HepG2 (cell line): ENCODE measurements around the gene TEAD1. TPM values are rescaled to one million over a fixed set of nuclear protein-coding genes. Genes with fewer than 3 reads are reported as not detected.

ENCODE experiments used
- ATAC-seq: fragments of 200-7000 bp; cut with Tn5 transposase; 3 replicates; pipeline ENCODE4 v1.9.1; 2020; ENCODE audit warnings: mild to moderate bottlenecking, moderate library complexity
- BruUV-seq: library from RNA; stranded (reverse); fragments of 400-500 nt; replicated peaks from 2 replicates; lab custom pipeline; 2021; lab: Mats Ljungman, UMichigan
- CTCF ChIA-PET: fragments of 300-600 bp; formaldehyde crosslinking; extraction: SDS; loops from one replicate; lab custom pipeline; 2021; ENCODE audit warnings: low total read pairs, inconsistent platforms, low intra/inter-chr PET ratio; lab: Yijun Ruan, JAX
- POLR2A ChIA-PET: fragments of 350-600 bp; sonication (Branson Sonifier 250); formaldehyde crosslinking; loops from one replicate; lab custom pipeline; 2020; ENCODE audit warnings: antibody characterized with exemption, inconsistent platforms; lab: Yijun Ruan, JAX
- DNase-seq: peaks from one replicate; pipeline ENCODE4 v3.0.0-alpha.2; 2015; ENCODE audit warnings: low spot score
- FAIRE-seq: peaks from 3 replicates; lab custom pipeline; 2011; peaks lifted over from hg19 to GRCh38; lab: Jason Lieb, UNC
- H2AFZ ChIP-seq: one replicate; pipeline ENCODE4 v1.6.1; 2011; ENCODE audit warnings: low read length, inconsistent platforms
- H3K27ac ChIP-seq: fragments of 300-600 bp; 3 replicates; pipeline ENCODE4 v1.8.0; 2011; ENCODE audit warnings: mixed run types, mild to moderate bottlenecking, mixed read lengths, low read length, inconsistent platforms; ENCODE audit not compliant: insufficient read depth; ENCODE audit errors: extremely low read length
- H3K27me3 ChIP-seq, 2 experiments: fragments of 200-600 bp in 1 of 2; 2 replicates in 1 of 2; 3 replicates in 1 of 2; pipeline versions ENCODE4 v1.6.0 to v1.8.0; 2011; ENCODE audit warnings: low read length in 2 of 2, mild to moderate bottlenecking in 2 of 2, moderate library complexity in 2 of 2, inconsistent platforms in 1 of 2; ENCODE audit not compliant: insufficient read depth in 2 of 2, control insufficient read depth in 1 of 2
- H3K36me3 ChIP-seq, 2 experiments: fragments of 200-600 bp in 1 of 2; replicated peaks in 1 of 2; 2 replicates in 1 of 2; 3 replicates in 1 of 2; pipeline versions ENCODE4 v1.5.1 to v1.8.0; 2011; ENCODE audit warnings: low read length in 2 of 2, inconsistent platforms in 1 of 2; ENCODE audit not compliant: insufficient read depth in 2 of 2, control insufficient read depth in 1 of 2
- H3K4me1 ChIP-seq: 2 replicates; pipeline ENCODE4 v1.5.1; 2012; ENCODE audit warnings: low read length, inconsistent platforms; ENCODE audit not compliant: insufficient read depth
- H3K4me2 ChIP-seq: 2 replicates; pipeline ENCODE4 v1.6.0; 2011; ENCODE audit warnings: low read depth, low read length, inconsistent platforms
- H3K4me3 ChIP-seq, 3 experiments: fragments of 200-600 bp in 1 of 3; sonication (generic), shearing (Covaris generic) in 1 of 3; replicated peaks in 1 of 3; 2 replicates each; pipeline ENCODE4 v1.5.1; 2011 to 2016; ENCODE audit warnings: low read length in 3 of 3, inconsistent platforms in 2 of 3, low read depth in 2 of 3, mild to moderate bottlenecking in 2 of 3, control low read depth in 1 of 3, mixed read lengths in 1 of 3; ENCODE audit not compliant: insufficient read depth in 1 of 3
- H3K79me2 ChIP-seq: one replicate; pipeline ENCODE4 v1.6.1; 2011; ENCODE audit warnings: low read length, inconsistent platforms; ENCODE audit not compliant: insufficient read depth
- H3K9ac ChIP-seq: 2 replicates; pipeline ENCODE4 v1.6.0; 2011; ENCODE audit warnings: mild to moderate bottlenecking, low read depth, low read length, inconsistent platforms; ENCODE audit not compliant: insufficient read depth
- H3K9me3 ChIP-seq: 2 replicates; pipeline ENCODE4 v1.5.1; 2012; ENCODE audit warnings: mild to moderate bottlenecking, low read length
- H4K20me1 ChIP-seq: 2 replicates; pipeline ENCODE4 v1.6.0; 2011; ENCODE audit warnings: inconsistent platforms, mild to moderate bottlenecking, low read length, moderate library complexity; ENCODE audit not compliant: insufficient read depth
- BATF2 ChIP-seq: sonication (generic); formaldehyde crosslinking; IDR thresholded peaks from 2 replicates; pipeline ENCODE4 v1.8.0; 2022; ENCODE audit warnings: mild to moderate bottlenecking, missing genetic modification reagents, moderate library complexity
- CHCHD3 ChIP-seq: sonication (generic); formaldehyde crosslinking; IDR thresholded peaks from 2 replicates; pipeline ENCODE4 v1.8.0; 2022; ENCODE audit warnings: mild to moderate bottlenecking, missing genetic modification reagents, moderate library complexity
- CHD2 ChIP-seq: IDR thresholded peaks from 2 replicates; pipeline ENCODE4 v1.6.1; 2011; ENCODE audit warnings: low read depth, low read length, improper control_type of control experiment
- ISX ChIP-seq: sonication (generic); formaldehyde crosslinking; conservative IDR thresholded peaks from 2 replicates; pipeline ENCODE4 v1.5.0; 2020; ENCODE audit warnings: missing genetic modification reagents
- KAT2B ChIP-seq: fragments of 150-350 bp; IDR thresholded peaks from 2 replicates; pipeline ENCODE4 v1.6.1; 2014; ENCODE audit warnings: low read depth, low read length, borderline replicate concordance
- MAFF ChIP-seq: IDR thresholded peaks from 2 replicates; pipeline ENCODE4 v1.6.1; 2011; ENCODE audit warnings: low read depth, low read length, improper control_type of control experiment
- MZF1 ChIP-seq: sonication (generic); formaldehyde crosslinking; IDR thresholded peaks from 2 replicates; pipeline ENCODE4 v1.8.1; 2023; ENCODE audit warnings: mild to moderate bottlenecking, missing genetic modification reagents, borderline replicate concordance
- NPAS2 ChIP-seq: sonication (generic); formaldehyde crosslinking; IDR thresholded peaks from 2 replicates; pipeline ENCODE4 v1.8.0; 2022; ENCODE audit warnings: mild to moderate bottlenecking, missing genetic modification reagents, borderline replicate concordance
- NR2F6 ChIP-seq, 2 experiments: IDR thresholded peaks; 2 replicates each; pipeline ENCODE4 v1.6.1; 2016; ENCODE audit warnings: antibody characterized with exemption in 1 of 2, mild to moderate bottlenecking in 1 of 2
- RBM39 ChIP-seq: fragments of 200-400 bp; formaldehyde crosslinking; IDR thresholded peaks from one replicate; pipeline ENCODE4 v1.6.1; 2018; ENCODE audit warnings: antibody characterized with exemption, mild to moderate bottlenecking, low read depth, low read length; ENCODE audit not compliant: poor library complexity, severe bottlenecking
- ZNF317 ChIP-seq: sonication (generic); formaldehyde crosslinking; IDR thresholded peaks from 2 replicates; pipeline ENCODE4 v1.5.0; 2020; ENCODE audit warnings: mild to moderate bottlenecking, missing genetic modification reagents
- ZNF556 ChIP-seq: sonication (generic); formaldehyde crosslinking; IDR thresholded peaks from 2 replicates; pipeline ENCODE4 v1.4.0; 2020; ENCODE audit warnings: mild to moderate bottlenecking, missing genetic modification reagents, borderline replicate concordance
- ZNF597 ChIP-seq: sonication (generic); formaldehyde crosslinking; IDR thresholded peaks from 2 replicates; pipeline ENCODE4 v1.5.0; 2020; ENCODE audit warnings: missing genetic modification reagents
- WGBS: methylation state at CpG from one replicate; pipeline ENCODE4 v1.1.6; 2017; ENCODE audit warnings: low lambda C conversion rate; 5-methylcytosine and 5-hydroxymethylcytosine counted together
- in situ Hi-C: cut with HindIII; loops from 2 replicates; pipeline ENCODE4 v1.10.0; 2017; ENCODE audit warnings: low pct_unique_long_range_greater_than_20kb; ENCODE audit not compliant: extremely low pct_ligation_motif_present
- intact Hi-C: fragments of 100-400 bp; cut with micrococcal nuclease; formaldehyde crosslinking; loops from one replicate; pipeline ENCODE4 v1.10.0; 2022; ENCODE audit not compliant: unreplicated experiment
- polyA plus RNA-seq, 8 experiments: library from polyadenylated mRNA; depleted of rRNA in 3 of 8; stranded (reverse) in 7 of 8; unstranded in 1 of 8; fragments of >200 nt; fragmentation: Illumina TruSeq in 4 of 8; extraction: Trizol in 4 of 8; gene quantifications; 2 replicates each; pipeline versions ENCODE4 v1.2.1 to v1.2.3, GENCODE V29; 2011 to 2016; ENCODE audit warnings: low read depth in 4 of 8, missing spikeins in 1 of 8, mixed read lengths in 1 of 8; ENCODE audit not compliant: insufficient read depth in 1 of 8
- total RNA-seq, 5 experiments: library from RNA; depleted of rRNA; stranded (reverse); fragments of >200 nt; fragmentation: Illumina TruSeq; extraction: Trizol; gene quantifications; 2 replicates each; pipeline ENCODE4 v1.2.3, GENCODE V29; 2016; ENCODE audit warnings: low read depth in 1 of 5
- TF ChIP-seq, protein P1 (sequence below): sonication (generic); formaldehyde crosslinking; IDR thresholded peaks from 2 replicates; pipeline ENCODE4 v1.8.0; 2022; ENCODE audit warnings: mild to moderate bottlenecking, missing genetic modification reagents; ENCODE audit not compliant: insufficient replicate concordance
- TF ChIP-seq, protein P2 (sequence below): sonication (generic); formaldehyde crosslinking; IDR thresholded peaks from 2 replicates; pipeline ENCODE4 v1.8.1; 2022; ENCODE audit warnings: mild to moderate bottlenecking, missing genetic modification reagents

TEAD1 gene
- total and polyA plus RNA-seq, 2 of the 13 experiments (the other 11 are each of a cell fraction or from before 2014, with no cell fraction given) = 20.1 to 30.5 TPM

- no peak for TF ChIP-seq NPAS2 (CRISPR knock-in tag)
- no peak for TF ChIP-seq ISX (CRISPR knock-in tag)
- TF ChIP-seq MZF1 (CRISPR knock-in tag) = no peak
- TF ChIP-seq ZNF317 (CRISPR knock-in tag) = no peak
- TF ChIP-seq CHCHD3 (CRISPR knock-in tag) = no peak
- TF ChIP-seq KAT2B = no peak
- no peak for TF ChIP-seq MAFF
These were observed 312.1 kb downstream of the TEAD1 start (continued) for GRCh38 chr11:12986194-12986898.

DNA sequence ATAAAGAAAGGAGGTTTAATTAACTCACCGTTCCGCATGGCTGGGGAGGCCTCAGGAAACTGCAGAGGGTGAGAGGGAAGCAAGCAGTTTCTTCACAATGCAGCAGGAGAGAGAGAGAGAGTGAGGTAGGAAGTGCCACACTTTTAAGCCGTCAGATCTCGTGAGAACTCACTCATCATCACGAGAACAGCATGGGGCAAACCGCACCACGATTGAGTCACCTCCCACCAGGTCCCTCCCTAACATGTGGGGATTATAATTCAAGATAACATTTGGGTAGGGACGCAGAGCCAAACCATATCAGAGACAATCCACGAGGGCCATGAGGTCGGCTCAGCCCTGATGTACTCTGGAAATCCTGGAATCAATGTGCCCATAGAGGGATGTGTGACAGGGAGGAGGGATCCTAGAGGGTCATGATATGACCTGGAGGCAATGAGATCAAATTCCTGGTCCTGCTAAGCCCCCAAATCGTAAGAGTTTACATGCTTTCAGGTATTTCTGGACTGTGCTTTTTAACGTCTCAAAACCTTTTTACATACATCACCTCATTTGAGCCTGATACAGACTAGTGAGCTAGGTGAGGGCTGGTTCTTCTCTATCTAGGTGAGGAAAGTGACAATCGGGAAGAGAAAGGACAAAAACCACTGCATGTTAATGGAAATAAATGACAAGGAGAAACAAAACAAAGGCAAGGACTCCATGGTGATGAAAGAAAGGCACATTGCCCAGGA lies 315.4 kb downstream of the TEAD1 start:
- in situ Hi-C loops = no loop called here
- no peaks in the 10 kb centered on the region for H3K9me3 ChIP-seq
- no peaks in the 10 kb centered on the region for H3K79me2 ChIP-seq
- no peaks in the 10 kb centered on the region for H3K36me3 ChIP-seq
- no peak overlapping the region for H3K4me2 ChIP-seq
- H4K20me1 ChIP-seq = no peaks in the 10 kb centered on the region
- CTCF ChIA-PET = no interaction called here
- 65% methylated on average over 12 of the region's 13 CpGs for WGBS
- H3K4me3 ChIP-seq = no peak overlapping the region
- TF ChIP-seq BATF2 (CRISPR knock-in tag) (no peak), CHD2 (peak; percentile 80), RBM39 (no peak), ZNF556 (no peak), NR2F6 (IDR thresholded peaks at IDR 0.05) (no peak), NR2F6 (CRISPR knock-in tag; IDR thresholded peaks at IDR 0.05) (no peak), ZNF597 (CRISPR knock-in tag) (no peak)
- TF ChIP-seq, protein P1, sequence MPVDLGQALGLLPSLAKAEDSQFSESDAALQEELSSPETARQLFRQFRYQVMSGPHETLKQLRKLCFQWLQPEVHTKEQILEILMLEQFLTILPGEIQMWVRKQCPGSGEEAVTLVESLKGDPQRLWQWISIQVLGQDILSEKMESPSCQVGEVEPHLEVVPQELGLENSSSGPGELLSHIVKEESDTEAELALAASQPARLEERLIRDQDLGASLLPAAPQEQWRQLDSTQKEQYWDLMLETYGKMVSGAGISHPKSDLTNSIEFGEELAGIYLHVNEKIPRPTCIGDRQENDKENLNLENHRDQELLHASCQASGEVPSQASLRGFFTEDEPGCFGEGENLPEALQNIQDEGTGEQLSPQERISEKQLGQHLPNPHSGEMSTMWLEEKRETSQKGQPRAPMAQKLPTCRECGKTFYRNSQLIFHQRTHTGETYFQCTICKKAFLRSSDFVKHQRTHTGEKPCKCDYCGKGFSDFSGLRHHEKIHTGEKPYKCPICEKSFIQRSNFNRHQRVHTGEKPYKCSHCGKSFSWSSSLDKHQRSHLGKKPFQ = no peak
- TF ChIP-seq, protein P2, sequence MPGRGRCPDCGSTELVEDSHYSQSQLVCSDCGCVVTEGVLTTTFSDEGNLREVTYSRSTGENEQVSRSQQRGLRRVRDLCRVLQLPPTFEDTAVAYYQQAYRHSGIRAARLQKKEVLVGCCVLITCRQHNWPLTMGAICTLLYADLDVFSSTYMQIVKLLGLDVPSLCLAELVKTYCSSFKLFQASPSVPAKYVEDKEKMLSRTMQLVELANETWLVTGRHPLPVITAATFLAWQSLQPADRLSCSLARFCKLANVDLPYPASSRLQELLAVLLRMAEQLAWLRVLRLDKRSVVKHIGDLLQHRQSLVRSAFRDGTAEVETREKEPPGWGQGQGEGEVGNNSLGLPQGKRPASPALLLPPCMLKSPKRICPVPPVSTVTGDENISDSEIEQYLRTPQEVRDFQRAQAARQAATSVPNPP (CRISPR knock-in tag) = no peak
- no peak for FAIRE-seq
- H3K4me1 ChIP-seq = no peaks in the 10 kb centered on the region
- no TSS peak for BruUV-seq
- POLR2A ChIA-PET = no interaction called here
- H3K27ac ChIP-seq = no peak overlapping the region
- intact Hi-C loops = no loop called here
- no peak for ATAC-seq
- H2AFZ ChIP-seq = no peak overlapping the region
- no peak for DNase-seq
- H3K9ac ChIP-seq = no peak overlapping the region
- H3K27me3 ChIP-seq = no peaks in the 10 kb centered on the region
